Stimulated activated CD8-positive, alpha-beta memory T cell treated with anti-CD3 and anti-CD28 coated beads, Interleukin-12 subunit alpha, Interleukin-12 subunit beta, amount 100 ng/mL, for 24 hours (primary cell): ENCODE data around the gene RTN4R.

Experiments used
- DNase-seq: peaks from one replicate; pipeline ENCODE4 v3.0.0-alpha.2; 2020; ENCODE audit errors: extremely low read depth

The RTN4R gene

DNA sequence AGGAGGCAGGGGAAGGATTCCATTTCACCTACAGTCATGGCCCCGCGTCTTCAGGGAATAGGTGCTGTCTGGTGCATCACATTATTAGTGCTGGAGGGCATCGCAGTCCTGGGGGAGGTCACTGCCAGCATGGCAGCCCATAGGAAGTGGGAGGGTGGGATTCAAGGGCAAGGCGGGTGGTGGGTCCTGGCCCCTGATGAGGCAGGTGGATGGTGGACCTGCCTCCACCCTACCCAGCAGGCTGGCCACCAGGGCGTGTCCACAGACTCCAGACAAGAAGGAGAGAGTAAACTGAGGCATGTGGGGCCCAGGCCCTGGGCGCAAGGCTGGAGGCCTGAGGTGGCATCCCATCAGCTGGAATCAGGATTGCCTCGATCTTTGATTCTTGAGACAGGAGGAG, 53.3 kb downstream of the RTN4R start:
- no peak for DNase-seq

DNA sequence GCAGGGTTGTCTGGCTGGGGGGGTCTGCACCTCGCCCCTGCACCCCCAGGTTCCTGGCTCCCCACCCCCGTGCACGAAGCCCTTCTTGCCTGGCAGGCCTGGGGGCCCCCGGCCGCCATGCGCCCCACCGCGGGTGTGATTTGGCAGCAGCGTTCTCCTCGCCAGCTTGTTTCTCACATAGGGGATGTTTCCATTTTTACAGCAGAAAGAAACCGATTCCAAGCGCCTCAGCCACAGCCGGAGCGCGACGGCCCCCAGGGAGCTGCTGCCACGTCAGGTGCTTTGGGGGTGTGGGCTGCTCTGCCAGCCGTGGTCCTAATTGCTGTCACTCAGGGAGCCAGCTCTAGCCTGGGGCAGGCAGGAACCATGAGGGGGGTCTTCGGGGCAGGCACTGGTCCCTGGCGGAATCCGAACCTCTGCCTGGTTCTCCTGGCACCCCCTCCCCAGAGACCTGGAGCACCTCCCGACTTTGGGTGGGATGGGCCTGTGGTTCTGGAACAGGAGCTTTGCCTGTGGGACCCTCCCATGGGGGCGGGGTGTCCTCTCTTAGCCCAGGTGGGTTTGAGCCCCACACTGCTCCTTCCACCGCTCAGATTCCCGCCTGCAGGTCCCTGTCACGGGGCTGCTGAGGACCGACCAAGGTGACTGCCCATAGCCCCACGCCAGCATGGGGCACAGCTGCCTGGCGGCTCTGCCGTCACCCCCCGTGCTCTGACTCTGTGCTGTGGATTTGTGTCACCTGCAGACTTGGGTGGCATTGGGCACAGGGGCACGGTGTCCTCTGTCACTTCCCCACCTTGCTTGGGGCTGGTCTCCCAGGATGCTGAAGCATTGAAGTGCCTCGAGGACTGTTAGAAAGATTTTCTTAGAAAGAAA, 54.0 kb downstream of the RTN4R start:
- DNase-seq = no peak

DNA sequence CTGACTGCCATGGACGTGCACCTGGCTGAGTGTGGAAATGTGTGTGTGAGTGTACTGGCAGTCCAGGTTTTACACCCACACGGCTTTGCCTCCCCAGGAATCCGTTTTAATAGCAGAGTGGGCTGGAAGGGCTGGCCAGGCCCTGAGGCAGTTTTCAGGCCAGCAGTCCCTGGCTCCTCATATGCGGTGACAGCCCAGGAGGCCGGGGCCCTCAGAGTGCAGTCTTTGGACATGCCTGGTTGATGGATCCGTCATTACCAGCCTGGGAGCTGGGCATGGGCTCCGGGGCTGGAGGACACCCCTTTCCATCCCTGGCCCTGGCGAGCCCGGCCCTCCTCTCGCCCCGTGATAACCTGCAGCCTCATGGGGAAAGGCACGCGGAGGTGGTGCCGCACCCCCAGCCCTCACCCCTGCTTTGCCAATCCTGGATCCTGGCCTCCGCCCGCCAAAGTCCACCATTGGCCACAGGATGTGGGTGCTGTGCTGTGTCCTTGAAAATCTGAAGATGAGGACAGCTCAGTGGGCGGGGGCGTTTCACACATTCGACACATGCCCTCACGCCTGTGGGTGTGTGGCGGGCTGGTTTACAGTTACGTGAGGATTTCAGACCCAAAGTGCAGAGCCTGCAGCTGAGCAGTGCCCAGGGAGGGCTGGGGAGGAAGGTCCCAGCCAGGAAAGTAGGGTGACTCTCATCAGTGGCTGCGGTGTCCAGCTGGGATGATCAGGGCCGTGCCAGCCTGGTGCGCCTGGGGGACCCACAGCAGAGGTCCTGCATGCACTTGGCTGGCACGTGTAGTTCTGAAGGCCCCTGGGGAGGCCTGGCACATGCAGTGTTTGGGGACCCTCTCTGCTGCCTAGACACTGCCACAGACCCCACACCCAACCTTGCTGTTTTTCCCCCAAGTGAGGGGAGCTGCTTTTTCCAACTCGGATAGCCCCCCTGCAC, 55.1 kb downstream of the RTN4R start:
- no peak for DNase-seq

DNA sequence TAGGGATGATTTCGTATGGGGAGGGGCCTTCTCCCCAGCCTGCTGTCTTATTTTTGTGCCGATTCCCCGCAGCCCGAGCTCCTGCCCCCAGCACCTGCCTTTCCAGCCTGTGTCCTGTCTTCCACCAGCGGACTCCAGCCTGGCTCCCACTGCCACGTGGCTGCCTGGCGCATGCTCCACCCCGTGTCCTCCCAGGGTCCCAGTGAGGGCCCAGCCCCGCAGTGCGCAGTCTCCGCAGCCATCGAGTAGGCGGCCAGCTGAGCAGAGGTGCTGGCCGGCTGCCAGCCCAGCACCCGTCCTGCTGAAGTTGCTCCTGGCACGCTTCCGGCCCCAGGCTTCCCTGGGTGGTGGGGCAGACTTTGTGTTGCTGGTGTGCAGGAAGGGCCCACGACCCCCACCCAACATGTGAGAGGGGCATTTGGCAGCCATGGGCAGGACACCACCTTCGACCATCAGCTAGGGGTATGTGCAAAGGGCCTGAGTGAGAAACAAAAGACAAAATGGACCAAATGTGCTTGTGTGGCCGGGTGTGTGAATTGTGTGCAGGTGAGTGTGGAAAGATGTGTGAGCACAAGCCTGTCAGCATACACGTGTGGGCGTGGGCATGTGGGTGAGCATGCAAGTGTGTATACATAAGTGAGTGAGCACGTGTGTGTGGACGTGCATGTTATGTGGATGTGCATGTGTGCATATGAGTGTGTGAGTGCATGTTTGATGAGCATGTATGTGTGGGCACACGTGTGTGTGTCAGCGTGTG, 55.9 kb downstream of the RTN4R start:
- DNase-seq = no peak

DNA sequence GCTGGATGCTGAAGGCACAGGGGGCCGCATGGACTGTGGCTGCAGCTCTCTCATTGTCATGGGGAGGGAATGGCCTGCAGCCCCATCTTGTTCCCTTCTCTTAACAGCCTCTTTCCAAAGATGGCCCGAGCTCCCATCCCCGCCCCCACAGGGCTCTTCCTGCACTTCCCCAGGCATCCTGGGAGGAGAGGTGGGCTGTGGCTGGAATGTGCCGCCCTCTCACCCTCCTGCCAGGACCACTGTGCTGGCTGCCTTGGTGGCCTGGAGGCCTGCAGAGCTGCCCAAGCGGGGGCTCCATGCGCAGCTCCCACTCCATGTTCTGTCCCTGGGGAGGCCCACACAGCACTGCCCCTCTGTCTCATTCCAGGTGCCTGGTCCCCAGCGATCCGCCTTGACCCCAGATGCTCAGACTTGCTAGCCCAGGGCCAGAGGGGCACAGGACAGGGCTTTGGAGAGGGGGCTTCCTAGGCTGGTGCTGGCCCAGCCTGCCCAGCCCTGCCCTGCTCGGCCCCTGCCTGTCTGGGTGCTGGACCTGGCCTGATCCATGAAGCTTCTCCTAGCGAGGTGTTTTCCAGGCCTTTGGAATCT, 56.6 kb downstream of the RTN4R start:
- DNase-seq = no peak

DNA sequence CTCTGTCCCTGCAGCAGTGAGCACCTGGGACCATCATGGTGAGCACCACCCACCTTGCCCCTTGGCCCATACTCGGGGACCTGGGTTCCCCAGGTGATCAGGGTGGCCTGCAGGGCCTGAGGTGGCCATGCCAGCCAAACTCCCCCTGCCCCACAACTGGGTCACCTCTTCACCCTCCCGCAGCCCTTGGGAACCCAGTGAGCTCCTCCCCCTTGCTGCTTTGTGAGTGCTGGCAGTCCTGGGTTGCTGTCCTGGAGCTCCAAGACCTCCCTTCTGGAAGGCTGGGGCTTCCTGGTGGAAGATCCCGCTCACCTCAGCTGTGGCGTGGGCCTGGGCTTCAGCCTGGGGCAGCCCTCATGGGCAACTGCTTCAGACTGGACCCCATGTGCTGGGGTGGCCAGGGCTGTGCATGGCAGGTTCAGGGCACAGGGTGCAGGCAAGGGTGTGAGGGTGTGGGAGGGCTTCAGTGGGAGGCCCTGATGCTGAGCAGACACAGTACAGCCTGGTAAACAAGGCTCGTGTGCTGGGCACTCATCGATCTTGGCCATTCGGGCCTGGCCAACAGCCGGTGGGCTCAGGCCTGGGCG, 57.6 kb downstream of the RTN4R start:
- DNase-seq = no peak

DNA sequence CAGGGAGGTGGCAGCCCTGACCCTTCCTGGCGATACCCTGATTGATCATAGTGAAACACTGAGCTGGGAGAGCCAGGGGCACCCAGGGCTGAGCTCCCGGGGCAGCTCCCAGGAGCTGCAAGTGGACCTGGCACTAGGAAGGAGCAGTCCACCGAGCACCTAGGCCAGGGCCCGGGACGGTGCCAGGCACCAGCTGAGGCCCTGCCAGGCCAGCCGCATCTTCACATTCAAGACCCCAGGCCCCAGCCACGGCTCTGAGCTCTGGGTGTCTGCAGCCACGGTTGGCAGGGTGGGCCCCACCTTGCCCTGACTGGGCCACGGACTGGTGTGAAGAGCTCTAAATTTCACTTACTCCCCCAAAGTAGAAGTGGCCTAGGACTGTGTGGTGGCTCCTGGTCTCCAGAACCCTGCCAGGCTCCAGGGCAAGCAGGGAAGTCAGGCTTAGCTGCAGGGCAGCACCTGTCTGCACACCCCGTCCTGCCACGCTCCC, 58.3 kb downstream of the RTN4R start:
- DNase-seq = no peak

DNA sequence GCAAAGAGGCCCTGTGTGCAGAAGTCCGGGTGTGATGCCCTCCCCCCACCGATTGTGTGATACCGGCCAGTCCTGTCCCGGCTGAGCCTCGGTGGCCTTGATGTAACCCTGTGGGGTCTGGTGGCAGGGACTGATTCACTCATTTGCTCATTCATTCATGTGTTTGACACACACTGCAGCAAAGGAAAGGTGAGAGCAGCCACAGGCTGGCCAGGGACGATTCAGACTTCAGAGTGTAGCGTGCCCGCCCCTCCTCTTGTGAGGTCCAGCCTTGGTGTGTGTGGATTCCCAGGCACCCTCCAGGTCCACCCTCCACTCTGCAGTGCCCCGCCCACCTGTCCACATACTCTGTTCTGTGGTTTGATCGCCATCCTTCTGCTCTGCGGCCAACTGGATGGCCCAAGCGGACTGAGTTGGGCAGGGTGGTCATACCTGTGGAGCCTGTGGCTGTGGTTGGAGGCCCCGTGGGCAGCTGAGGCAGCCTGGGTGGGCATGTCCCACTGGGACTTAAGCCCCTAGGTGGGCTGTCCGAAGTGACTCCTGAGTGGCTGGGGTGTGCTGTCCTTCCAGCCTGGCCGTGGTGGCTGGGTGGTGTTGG, 59.3 kb downstream of the RTN4R start:
- DNase-seq = no peak

DNA sequence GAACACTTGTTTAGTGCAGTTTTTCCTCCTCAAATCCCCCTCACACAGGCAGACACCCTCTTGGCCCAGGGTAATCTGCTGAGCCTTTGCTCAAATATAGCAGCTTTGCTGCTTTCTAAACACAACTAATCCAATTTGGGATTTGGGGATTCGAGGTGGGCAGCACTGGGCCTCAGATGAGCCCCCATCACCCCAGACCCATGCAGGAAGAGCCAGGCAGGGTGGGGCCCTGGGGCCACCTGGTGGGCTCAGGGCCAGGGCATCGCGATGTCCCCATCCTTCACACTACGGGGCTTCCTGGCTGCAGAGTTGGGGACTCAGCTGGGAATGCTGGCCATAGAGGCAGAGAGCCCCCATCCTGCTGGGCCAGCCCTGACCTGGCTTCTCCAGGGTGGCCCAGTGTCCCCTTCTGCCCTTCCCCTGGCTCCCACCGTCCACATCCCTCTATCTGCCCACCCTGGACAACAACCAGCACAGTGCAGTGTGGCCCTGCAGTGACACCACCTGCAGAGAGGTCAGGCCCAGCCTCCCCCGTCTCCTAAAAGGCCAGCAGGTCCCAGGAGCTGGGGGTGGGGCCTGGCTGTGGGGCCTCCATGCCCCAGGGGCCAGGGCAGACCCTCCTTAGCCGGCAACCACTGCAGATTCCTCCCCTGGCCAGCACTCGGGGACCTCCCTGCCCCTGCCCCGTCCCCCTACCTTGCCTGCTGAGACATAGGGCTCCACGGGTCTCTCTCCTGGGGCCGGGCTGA, 60.7 kb downstream of the RTN4R start:
- no peak for DNase-seq

DNA sequence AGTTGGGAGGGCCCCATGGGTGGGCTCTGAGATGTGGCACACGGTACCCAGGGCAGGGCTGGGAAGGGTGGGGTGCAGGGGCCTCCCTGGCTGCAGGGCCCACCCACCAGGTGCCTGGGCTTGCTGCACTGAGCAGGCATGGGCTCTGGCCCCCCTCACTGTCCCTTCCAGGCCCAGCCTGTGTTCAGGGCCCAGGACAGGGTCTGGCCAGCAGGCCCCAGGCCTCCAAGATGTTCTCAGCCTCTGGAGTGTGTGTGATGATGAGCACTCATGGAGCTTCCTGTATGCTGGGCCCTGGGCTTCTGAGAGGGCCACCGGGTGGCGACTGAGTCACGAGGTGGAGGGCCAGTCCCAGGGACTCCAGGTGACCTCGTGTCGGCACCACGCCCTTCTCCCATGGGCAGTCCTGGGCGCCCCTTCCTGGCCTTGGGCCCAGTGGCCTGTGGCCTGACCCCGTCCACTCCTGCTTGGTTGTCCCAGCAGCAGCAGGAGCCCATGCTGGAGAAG, 61.4 kb downstream of the RTN4R start:
- DNase-seq = no peak

DNA sequence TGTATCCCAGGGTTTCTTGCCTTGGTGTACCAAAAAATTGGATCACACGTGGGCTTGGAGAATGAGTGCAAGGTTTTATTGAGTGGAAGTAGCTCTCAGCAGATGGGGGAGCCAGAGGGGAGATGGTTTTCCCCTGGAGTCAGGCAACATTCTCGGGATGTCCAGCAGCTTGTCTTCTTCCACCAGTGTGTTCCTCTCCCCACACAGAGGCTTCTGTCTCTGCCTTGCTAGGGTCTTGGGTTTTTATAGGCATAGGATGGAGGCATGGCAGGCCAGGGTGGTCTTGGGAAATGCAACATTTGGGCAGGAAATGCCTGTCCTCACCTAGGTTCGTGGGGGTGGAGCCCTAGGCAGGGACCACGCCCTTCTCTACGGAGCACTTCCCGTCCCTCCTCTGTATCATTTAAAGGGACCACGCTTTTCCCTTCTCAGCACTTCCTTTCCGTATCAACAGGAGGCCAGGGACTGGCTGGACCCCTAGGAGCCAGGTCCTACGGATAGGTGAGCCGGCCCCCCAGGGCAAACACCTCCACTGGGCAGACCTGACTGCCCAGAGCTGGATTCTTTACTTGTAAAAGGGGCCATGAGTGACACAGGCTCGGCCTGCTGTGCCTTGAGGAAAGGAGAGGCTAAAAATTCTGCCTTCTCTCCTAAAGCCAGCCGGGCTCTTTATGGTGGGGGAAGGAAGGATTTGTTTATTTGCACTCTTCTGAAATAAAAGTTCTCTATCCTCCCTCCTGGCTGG, 62.0 kb downstream of the RTN4R start:
- peak; percentile 46 for DNase-seq

GRCh38 chr22:20205464-20205963, 62.6 kb downstream of the RTN4R start:
- DNase-seq = no peak

- DNase-seq = no peak
Observed at GRCh38 chr22:20204806-20205205, 63.3 kb downstream of the RTN4R start.

DNA sequence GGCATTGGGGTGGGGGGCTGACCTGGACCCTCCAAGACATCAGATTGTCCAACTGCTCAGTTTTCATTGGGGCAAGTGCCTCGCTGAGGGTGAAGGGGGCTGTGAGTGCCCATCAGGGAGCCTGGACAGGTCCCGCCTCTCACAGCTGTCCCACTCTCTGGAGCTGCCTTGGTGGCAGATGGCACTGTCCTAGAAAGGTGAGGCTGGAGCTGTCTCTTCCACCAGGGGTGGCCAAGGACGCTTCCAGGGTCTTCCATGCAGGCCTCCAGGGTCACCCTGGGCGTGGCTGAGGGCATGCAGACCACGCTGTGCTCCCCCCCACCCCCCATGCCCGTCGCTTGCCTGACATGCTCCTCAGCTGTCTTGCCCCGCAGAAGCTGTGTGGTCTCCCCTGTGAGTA, 63.8 kb downstream of the RTN4R start:
- no peak for DNase-seq

- DNase-seq = no peak
Observed at GRCh38 chr22:20203552-20204201, 64.4 kb downstream of the RTN4R start.

GRCh38 chr22:20203142-20203551, 65.0 kb downstream of the RTN4R start:
- no peak for DNase-seq

GRCh38 chr22:20201837-20202392, 66.2 kb downstream of the RTN4R start:
- no peak for DNase-seq

GRCh38 chr22:20199906-20200305, 68.2 kb downstream of the RTN4R start:
- DNase-seq = no peak
